WI38 (cell line): ENCODE data around the gene HBS1L.
"Not testable (repeated sequence)": the region's sequence is repeated elsewhere in the genome, so short reads cannot be mapped to it uniquely, and the experiment has no call there.

Source experiments
- H3K4me3 ChIP-seq: 2 replicates; pipeline ENCODE4 v1.5.1; 2011; ENCODE audit warnings: low read depth, mild to moderate bottlenecking, control low read depth, low read length
- TF ChIP-seq, protein P1 (sequence below): IDR thresholded peaks from 2 replicates; pipeline ENCODE4 v1.5.1; 2012; ENCODE audit warnings: low read depth, mild to moderate bottlenecking, control low read depth, low read length

HBS1L gene

DNA sequence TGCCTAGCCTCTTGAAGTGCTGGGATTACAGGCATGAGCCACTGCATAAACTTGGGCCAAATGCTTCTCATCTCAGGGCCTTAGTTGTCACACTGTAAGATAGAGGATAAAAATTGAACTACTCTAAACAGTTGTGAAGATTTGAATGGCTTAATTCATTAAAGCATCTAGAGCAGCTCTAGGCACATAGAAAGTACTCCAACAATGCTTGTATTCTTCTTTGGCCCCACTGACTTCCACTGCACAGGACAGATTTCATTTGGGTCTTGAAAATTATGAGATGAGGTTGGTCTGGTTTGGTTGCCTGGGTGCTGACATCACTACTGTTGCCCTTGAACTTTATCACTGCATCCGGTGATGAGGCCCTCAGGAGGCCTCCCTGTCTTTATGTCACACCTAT, 10.0 kb upstream of the HBS1L start:
- TF ChIP-seq, protein P1, sequence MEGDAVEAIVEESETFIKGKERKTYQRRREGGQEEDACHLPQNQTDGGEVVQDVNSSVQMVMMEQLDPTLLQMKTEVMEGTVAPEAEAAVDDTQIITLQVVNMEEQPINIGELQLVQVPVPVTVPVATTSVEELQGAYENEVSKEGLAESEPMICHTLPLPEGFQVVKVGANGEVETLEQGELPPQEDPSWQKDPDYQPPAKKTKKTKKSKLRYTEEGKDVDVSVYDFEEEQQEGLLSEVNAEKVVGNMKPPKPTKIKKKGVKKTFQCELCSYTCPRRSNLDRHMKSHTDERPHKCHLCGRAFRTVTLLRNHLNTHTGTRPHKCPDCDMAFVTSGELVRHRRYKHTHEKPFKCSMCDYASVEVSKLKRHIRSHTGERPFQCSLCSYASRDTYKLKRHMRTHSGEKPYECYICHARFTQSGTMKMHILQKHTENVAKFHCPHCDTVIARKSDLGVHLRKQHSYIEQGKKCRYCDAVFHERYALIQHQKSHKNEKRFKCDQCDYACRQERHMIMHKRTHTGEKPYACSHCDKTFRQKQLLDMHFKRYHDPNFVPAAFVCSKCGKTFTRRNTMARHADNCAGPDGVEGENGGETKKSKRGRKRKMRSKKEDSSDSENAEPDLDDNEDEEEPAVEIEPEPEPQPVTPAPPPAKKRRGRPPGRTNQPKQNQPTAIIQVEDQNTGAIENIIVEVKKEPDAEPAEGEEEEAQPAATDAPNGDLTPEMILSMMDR = no peak

DNA sequence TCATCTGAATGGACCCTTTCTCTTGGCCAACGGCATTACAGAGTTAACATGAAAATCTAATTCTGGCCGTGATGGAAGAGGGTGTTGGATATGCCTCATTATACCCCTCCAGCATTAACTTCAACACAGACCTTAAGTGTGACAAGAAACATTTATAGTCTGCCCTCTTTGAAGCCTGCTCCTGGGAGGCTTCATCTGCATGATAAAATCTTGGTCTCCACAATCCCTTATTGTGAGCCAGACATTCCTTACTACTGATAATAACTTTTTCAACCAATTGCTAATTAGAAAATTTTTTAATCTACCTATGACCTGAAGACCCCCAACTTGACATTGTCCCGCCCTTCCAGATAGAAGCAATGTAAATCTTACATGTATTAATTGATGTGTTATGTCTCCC, 9.3 kb upstream of the HBS1L start:
- TF ChIP-seq, protein P1 = no peak
- H3K4me3 ChIP-seq = no peak overlapping the region

More for the DNA sequence above, 10.0 kb upstream of the HBS1L start:
- H3K4me3 ChIP-seq = no peak overlapping the region

DNA sequence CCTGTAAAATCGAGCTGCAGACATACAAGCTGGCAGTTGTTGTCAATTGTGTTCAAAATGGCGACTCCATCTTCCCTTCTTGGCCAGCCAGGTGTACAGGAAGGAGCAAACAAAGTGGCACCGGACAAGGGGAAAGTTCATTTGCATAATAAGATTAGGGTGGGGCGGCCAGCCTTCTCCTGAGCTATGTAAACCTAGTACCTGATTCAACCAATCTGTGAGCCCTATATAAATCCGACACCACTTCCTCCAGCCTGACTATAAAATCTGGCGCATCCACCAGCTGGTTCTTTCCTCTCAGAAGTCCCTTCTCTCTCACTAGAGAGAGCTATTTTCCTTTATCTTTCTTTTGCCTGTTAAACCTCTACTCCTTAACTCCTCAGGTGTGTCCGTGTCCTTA, 8.1 kb upstream of the HBS1L start:
- H3K4me3 ChIP-seq = no peak overlapping the region
- TF ChIP-seq, protein P1 = no peak

DNA sequence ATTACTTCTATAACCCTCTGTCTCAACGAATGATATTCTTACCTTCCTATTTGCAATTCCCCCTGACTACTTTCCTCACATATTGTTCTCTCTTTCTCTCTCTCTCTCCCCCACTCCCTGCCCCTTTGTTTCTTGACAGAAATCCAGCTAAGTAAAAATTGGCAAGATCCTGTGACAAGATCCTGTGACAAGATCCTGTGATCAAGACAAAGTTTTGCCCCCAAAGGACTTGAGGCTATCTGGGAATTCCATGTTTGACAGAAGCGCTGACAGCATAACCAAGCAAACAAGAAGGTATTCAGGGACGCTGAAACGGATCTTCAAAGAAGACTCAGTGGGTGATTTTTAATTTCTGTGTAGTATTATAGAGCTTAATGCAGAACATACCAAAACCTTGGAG, 5.5 kb upstream of the HBS1L start:
- H3K4me3 ChIP-seq = no peak overlapping the region
- TF ChIP-seq, protein P1 = no peak

DNA sequence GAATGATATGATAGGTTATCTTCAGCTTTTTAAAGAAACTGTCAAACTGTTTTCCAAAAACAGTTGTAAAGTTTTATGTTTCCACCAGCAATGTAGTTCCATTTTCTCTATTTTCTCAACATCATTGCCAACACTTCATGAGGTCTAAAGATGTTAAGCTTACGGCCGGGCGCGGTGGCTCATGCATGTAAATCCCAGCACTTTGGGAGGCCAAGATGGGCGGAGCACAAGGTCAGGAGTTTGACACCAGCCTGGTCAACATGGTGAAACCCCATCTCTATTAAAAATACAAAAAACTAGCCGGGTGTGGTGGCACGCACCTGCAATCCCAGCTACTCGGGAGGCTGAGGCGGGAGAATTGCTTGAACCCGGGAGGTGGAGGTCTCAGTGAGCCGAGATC, 3.7 kb upstream of the HBS1L start:
- not testable (repeated sequence) for H3K4me3 ChIP-seq

DNA sequence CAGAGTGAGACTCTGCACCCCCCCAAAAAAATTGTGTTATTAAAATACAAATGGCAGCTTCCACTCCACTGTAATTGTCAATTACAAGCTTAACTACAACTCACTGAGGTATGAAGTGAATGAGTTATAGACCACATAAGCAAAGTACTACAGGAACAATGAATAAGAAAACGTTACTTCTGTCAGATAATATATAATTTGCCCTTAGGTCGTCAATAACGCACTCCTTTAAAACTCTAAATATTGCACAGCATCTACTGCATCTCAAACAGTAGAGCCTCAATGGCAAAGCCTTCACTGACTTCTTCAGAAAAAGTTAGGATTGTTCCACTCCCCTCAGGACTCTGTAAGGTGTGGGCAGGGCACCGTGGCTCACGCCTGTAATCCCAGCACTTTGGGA, 2.0 kb upstream of the HBS1L start:
- TF ChIP-seq, protein P1 = no peak
- no peak overlapping the region for H3K4me3 ChIP-seq

DNA sequence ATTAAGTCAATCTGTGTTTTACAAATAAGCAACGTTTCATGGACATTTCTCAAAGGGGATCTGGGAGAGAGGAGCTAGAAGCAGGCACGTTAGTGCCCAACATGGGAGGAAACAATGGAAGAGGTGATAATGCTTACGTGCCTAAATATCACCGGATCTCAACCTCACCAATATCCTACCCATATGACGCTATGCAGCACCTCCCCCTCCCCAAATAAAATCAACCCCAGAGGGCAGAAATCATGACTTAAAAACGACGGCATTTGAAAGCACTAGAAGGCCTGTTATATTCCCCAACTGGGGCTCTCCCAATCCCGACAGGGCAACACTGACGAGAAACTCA, 425 bp downstream of the HBS1L start:
- TF ChIP-seq, protein P1 = no peak
- H3K4me3 ChIP-seq = peak overlapping the region; percentile 100

DNA sequence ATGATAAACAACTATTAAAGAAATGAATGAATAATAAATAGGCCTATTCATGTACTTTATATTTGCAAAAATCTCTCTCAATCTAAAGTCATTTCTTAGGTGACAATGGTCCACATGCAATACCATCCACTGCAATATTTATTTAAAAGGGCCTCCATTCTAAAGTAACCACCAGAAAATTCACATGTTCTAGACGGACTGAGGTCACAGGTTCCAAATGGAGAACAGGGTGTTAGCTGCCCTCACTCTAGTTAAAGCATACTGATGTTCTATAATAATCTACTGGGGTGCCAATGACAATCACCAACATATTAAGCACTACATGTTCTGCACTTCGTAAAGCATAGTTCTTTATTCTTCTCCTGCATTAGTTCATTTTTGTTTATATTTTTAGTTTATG, 1.2 kb downstream of the HBS1L start:
- peak overlapping the region; percentile 100 for H3K4me3 ChIP-seq
- TF ChIP-seq, protein P1 = no peak
